ENCODE measurements around the gene MCC.

DNA sequence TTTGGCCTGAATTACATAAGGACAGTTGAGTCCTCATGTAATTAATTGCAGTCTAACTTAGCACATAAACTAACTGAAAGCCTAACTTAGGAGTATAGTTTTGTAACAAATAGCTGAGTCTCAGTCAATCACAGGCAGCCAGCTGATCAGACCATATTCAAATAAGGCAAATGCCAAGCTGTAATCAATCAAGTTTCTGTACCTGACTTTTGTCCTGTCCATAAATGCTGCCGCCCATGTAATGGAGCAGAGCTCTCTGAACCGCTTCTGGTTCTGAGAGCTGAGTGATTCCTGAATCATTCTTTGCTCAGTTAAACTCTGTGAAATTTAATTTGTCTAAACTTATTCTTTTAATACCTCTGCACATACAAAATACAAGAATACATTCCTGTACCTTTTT is 158.3 kb downstream of the MCC start:
- TF ChIP-seq, protein P1, sequence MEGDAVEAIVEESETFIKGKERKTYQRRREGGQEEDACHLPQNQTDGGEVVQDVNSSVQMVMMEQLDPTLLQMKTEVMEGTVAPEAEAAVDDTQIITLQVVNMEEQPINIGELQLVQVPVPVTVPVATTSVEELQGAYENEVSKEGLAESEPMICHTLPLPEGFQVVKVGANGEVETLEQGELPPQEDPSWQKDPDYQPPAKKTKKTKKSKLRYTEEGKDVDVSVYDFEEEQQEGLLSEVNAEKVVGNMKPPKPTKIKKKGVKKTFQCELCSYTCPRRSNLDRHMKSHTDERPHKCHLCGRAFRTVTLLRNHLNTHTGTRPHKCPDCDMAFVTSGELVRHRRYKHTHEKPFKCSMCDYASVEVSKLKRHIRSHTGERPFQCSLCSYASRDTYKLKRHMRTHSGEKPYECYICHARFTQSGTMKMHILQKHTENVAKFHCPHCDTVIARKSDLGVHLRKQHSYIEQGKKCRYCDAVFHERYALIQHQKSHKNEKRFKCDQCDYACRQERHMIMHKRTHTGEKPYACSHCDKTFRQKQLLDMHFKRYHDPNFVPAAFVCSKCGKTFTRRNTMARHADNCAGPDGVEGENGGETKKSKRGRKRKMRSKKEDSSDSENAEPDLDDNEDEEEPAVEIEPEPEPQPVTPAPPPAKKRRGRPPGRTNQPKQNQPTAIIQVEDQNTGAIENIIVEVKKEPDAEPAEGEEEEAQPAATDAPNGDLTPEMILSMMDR (optimal IDR thresholded peaks at IDR 0.05 in 1 of 3, IDR thresholded peaks at IDR 0.05 in 1 of 3, conservative IDR thresholded peaks at IDR 0.05 in 1 of 3; ENCODE audit: extremely low read depth in 1 of 3, insufficient read depth in 2 of 3, low read length in 3 of 3): no peak
- no peak for TF ChIP-seq EZH2 (IDR thresholded peaks at IDR 0.05; ENCODE audit: low read length)
